GM03348 (cell line): ENCODE measurements around the gene NKIRAS2.

Source experiments
- DNase-seq: peaks from one replicate; pipeline ENCODE4 v3.0.0; 2012; ENCODE audit warnings: low spot score

NKIRAS2 gene

GRCh38 chr17:42056635-42057034, 36.7 kb downstream of the NKIRAS2 start:
- DNase-seq: no peak

GRCh38 chr17:42058063-42058462, 38.2 kb downstream of the NKIRAS2 start:
- DNase-seq: no peak

- no peak for DNase-seq
These were observed 39.9 kb downstream of the NKIRAS2 start for GRCh38 chr17:42059815-42060214.

- no peak for DNase-seq
These were observed 40.3 kb downstream of the NKIRAS2 start for GRCh38 chr17:42060231-42060630.

GRCh38 chr17:42061646-42062487, 42.0 kb downstream of the NKIRAS2 start:
- no peak for DNase-seq

- no peak for DNase-seq
These were observed 42.8 kb downstream of the NKIRAS2 start for GRCh38 chr17:42062681-42063080.

GRCh38 chr17:42065201-42065600, 45.3 kb downstream of the NKIRAS2 start:
- DNase-seq: no peak

- peak; percentile 81 for DNase-seq
These were observed 47.6 kb downstream of the NKIRAS2 start for GRCh38 chr17:42067371-42068091.

- no peak for DNase-seq
These were observed 49.1 kb downstream of the NKIRAS2 start for GRCh38 chr17:42068979-42069378.

- no peak for DNase-seq
These were observed 51.9 kb downstream of the NKIRAS2 start for GRCh38 chr17:42071810-42072209.

GRCh38 chr17:42072323-42073187, 52.7 kb downstream of the NKIRAS2 start:
- peak; percentile 26 for DNase-seq
